Stomach (tissue), 4 donors: ENCODE measurements around the gene DNTT.

ENCODE experiments used
- POLR2A ChIP-seq, 4 donors: fragments of 450-650 bp; IDR thresholded peaks; one replicate each; pipeline ENCODE4 v1.6.1; 2016; ENCODE audit warnings: antibody characterized with exemption in 4 of 4, control low read depth in 2 of 4, mild to moderate bottlenecking in 1 of 4, moderate library complexity in 1 of 4
- POLR2AphosphoS5 ChIP-seq, 3 donors: sonication (generic); formaldehyde crosslinking; IDR thresholded peaks; one replicate each; pipeline ENCODE4 v1.6.1; 2016; ENCODE audit warnings: antibody characterized with exemption in 3 of 3

DNA sequence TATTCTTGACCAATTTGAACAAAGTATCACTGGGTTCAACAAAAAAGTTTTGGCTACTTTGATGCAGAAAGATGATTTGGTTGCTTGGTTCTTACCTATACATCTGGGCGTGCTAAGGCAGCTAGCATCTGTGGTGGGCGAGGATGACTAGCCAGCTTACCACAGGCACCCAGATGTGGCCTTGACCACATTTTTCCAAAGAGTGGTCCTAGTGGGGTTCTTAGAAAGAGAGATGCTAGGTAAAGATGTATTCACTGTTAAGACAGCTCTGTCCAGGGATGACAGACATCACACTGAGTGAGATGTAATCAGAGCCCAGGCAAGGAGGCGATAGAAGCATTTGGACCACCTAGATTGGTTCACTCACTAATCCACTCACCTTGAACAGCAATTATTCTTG lies 785 bp downstream of the DNTT start:
- no peak for TF ChIP-seq POLR2AphosphoS5 (IDR thresholded peaks at IDR 0.05)
- no peak for TF ChIP-seq POLR2A (IDR thresholded peaks at IDR 0.05)
